ENCODE measurements around the gene TEAD3.

The TEAD3 gene

DNA sequence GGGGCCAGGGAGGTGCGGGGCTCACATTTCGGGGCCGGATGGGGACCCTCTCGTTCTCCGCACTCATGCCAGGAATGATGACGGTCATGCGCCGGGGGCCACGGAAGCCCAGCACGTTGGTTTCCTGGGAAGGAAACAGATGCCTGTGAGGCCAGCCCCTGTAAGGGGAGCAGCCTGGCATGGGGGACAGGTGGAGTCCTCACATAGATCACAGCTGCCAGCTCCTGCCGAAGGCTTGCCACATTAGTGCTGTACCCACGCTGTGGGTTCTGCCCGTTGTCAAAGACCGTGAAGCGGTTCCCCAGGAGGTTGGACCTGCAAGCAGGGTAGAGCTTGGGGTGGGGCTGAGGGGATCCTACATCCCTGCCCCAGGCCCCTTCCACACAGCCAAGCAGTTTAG lies 6.7 kb upstream of the TEAD3 start:
- no peak for ATAC-seq
- Mint-ChIP-seq H3K27ac (no peak overlapping the region), H3K36me3 (no peaks in the 10 kb centered on the region), H3K27me3 (peaks cover 68% of the 10 kb centered on the region), H3K9me3 (no peaks in the 10 kb centered on the region), H3K4me3 (no peak overlapping the region), H3K4me1 (peaks cover 4% of the 10 kb centered on the region)

DNA sequence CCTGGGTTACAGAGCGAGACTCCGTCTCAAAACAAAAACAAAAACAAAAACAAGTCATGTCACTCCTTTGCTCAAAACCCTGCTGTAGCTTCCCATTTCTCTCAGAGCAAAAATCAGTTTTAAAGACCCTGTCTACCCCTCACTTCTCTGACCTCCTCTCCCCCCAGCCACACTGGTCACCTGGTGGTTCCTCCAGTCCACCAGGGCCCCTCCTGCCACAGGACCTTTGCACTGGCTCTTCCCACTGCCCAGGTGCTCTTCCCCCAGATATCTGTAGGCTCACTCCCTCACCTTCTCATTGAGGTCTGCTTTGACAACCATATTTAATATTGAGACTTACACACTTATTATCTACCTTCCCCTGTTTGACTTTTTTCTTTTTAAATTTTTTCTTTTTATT lies 4.9 kb upstream of the TEAD3 start:
- no peak for ATAC-seq
- H3K4me1 Mint-ChIP-seq: peaks cover 12% of the 10 kb centered on the region
- H3K9me3 Mint-ChIP-seq: no peaks in the 10 kb centered on the region
- peaks cover 75% of the 10 kb centered on the region for H3K27me3 Mint-ChIP-seq
- H3K27ac Mint-ChIP-seq: no peak overlapping the region
- no peaks in the 10 kb centered on the region for H3K36me3 Mint-ChIP-seq
- no peak overlapping the region for H3K4me3 Mint-ChIP-seq

DNA sequence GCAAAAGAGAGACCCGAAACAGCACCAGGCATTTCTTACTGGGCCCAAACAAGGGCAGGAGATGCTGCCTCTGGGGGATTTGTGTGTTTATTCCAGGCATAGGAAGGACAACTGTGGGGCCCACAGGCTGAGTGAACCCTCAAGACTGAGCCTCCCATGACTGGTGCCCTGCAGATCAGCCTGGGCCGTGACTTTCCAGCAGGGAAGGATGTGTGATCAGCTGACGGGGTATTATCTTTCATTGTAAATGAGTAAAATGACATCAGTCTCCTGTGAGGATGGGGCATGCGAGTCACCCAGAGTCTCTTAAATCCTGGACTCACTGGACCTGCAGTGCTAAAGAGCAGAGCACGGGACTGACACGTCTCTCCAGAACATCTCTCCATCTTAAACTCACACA lies 3.9 kb upstream of the TEAD3 start:
- no peak for ATAC-seq
- Mint-ChIP-seq H3K9me3 (no peaks in the 10 kb centered on the region), H3K36me3 (no peaks in the 10 kb centered on the region), H3K27me3 (peaks cover 65% of the 10 kb centered on the region), H3K4me1 (peaks cover 12% of the 10 kb centered on the region), H3K4me3 (no peak overlapping the region), H3K27ac (no peak overlapping the region)

DNA sequence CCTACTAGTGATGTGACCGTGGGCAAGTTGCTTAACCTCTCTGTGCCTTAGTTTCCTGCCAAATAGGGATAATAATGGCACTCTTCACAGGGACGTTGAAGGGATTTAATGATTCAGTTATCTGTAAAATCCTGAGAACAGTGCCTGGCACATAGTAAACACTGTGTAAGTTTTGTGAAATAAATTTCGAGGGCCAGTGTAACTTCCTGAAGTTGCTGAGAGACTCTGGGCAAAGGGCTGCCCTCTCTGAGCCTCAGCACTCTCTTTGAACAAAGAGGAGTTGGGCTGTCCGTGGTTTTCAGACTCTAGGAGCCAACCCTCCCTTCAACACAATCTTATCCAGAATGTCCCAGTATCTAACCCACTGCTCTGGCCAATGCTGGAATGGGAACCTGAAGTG lies 2.5 kb upstream of the TEAD3 start:
- Mint-ChIP-seq H3K9me3 (no peaks in the 10 kb centered on the region), H3K36me3 (no peaks in the 10 kb centered on the region), H3K4me1 (peaks cover 20% of the 10 kb centered on the region), H3K4me3 (no peak overlapping the region), H3K27ac (no peak overlapping the region), H3K27me3 (peaks cover 71% of the 10 kb centered on the region)
- ATAC-seq: no peak

DNA sequence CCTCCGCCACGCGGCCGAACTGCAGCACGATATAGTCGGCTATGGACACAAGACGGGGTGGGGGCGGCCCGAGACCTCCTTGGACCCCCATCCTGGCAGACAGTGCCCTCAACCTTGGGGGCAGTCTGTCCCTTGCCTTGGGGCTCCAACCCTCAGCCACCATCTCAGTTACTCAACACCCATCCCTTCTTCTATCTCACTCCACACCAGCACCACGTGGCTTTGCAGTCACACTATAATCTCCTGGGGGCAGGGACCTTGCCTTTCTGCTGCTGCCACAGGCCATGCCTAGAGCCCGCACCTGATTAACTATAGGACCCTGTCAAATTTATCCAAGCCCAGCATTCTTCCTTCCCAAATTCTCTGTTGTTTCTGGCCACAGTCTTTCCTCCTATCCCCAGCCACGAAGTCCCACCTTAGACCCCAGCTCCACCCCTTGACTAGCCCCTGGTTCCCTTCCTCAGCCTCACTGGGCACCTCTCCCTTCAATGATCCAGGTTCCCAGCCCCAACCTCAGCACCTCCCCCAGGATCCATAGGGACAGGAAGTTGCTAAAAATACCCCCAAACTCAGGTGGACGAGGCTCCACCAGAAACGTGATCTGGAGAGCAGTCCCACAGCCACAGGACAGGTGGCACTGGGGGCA lies 1.7 kb upstream of the TEAD3 start:
- Mint-ChIP-seq H3K4me3 (peak overlapping the region; percentile 76), H3K27ac (peak overlapping the region; percentile 36), H3K36me3 (no peaks in the 10 kb centered on the region), H3K4me1 (peaks cover 27% of the 10 kb centered on the region), H3K9me3 (no peaks in the 10 kb centered on the region), H3K27me3 (peaks cover 75% of the 10 kb centered on the region)
- ATAC-seq: no peak

DNA sequence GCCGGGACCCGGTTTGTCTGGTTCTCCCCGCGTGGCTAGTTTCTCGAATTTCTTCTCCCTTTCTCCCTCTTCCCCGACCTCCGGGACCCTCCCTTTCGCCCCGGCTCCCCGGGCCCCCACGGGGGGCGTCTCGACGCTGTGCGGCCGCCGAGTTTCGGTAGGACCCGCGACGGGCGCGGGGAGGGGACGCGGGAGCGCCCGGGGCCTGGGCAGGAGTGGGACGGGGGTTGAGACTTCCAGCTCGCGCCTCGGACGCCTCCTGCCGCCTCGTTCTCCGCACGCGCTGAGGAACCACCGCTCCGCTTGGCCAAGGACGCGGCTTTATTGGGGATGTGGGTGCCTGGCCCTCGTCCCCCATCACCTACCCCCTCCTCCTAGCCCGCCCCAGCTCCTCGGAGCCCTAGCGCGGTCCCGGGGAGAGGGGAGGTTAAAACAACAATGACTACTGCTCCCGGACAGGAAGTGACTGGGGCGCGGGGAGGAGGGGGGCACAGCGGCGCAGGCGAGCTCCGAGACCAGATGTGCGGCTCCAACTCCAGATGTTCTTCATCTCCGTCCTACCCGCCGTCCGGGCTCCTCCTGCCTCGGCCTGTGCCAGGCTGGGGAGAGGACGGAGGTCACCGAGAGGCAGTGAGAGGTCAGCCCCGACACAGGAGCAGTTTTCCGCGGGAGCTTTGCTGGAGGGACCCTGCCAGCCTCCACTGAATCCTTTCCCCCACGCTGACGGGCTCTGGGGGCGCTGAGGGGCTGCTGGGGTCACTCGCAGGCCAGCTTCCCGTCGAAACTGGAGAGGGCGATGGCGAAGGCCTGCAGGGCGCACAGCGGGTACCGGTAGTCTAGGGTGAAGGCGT lies 917 bp upstream of the TEAD3 start:
- Mint-ChIP-seq H3K36me3 (no peaks in the 10 kb centered on the region), H3K27me3 (peaks cover 77% of the 10 kb centered on the region), H3K4me3 (peak overlapping the region; percentile 76), H3K27ac (peak overlapping the region; percentile 36), H3K9me3 (no peaks in the 10 kb centered on the region), H3K4me1 (peaks cover 33% of the 10 kb centered on the region)
- ATAC-seq: peak; percentile 37

DNA sequence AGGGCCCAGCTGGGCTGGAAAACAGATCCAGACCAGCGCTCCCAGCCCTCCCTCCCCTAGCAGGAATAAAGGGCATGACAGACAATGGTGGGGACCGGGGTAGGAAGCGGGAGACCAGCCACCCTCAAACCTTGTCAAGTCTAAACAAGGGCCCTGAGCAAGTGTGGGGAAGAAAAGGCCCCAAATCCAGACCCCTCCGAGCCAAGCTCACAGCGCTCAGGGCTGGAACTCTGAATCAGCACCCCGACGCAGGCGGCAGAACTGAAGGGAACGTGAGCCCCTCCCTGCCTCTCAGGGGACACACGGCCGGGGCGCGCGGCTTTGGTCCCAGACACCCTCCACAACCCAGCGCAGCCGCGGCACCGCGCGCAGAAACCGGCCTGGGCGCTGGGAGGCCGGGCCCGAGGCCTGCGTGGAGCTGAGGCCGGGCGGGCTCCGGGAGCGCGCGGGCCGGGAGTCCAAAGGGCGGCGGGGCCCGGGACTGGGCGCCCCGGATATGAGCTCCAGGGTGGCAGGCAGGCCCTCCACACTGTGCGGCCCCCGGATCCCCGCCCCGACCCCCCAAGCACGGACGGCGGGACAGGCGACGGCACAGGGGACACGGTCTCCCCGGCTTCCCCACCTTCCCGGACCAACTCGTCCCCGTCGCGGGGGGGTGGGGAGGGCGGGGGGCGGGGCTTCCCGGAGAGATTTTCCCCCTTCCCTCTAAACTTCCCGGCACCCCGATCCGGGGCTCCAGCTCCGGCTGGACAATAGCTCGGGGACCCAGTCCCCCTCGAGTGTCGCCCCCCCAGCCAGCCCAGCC lies 641 bp downstream of the TEAD3 start:
- Mint-ChIP-seq H3K36me3 (no peaks in the 10 kb centered on the region), H3K27me3 (peaks cover 68% of the 10 kb centered on the region), H3K4me3 (peak overlapping the region; percentile 52), H3K9me3 (no peaks in the 10 kb centered on the region), H3K4me1 (peaks cover 37% of the 10 kb centered on the region), H3K27ac (no peak overlapping the region)
- ATAC-seq: peak; percentile 9

DNA sequence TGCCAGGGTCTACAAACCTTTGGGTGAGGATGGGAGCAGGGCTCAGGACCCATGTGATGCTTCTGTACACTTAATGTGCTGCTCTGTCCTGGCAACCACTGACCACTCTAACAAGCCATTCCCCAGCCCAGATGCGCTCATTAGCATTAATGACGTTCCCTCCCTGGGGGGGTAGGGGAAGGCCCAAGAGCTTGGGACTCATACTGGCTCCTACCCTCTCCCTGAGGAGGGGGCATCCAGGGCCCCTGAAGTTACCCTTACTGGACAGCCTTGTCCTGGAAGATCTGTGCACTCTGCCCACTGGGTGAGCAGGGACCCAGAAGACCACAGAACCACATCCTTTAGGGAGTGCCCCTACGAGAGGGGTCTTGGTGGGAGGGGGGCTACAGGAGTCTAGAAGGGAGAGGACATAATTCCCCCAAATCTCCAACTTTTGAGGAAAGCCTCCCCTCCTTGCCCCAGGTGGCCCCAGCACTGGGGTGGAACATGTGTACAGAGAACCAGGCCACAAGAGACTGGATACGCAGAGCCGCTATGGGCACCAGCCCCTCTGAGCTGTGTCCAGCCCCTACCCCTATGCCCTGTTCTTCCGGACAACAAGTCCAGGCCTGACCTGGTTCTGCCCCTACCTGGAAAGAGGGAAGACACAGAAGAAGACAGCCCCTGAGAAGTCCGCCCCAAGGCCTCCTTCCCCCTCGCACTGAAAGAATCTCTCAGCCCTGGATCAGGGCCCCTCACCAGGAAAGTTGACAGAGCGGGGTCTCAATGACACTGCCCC lies 1.4 kb downstream of the TEAD3 start:
- H3K9me3 Mint-ChIP-seq: no peaks in the 10 kb centered on the region
- H3K27ac Mint-ChIP-seq: no peak overlapping the region
- peaks cover 37% of the 10 kb centered on the region for H3K4me1 Mint-ChIP-seq
- H3K27me3 Mint-ChIP-seq: peaks cover 60% of the 10 kb centered on the region
- ATAC-seq: no peak
- peak overlapping the region; percentile 35 for H3K4me3 Mint-ChIP-seq
- H3K36me3 Mint-ChIP-seq: no peaks in the 10 kb centered on the region

DNA sequence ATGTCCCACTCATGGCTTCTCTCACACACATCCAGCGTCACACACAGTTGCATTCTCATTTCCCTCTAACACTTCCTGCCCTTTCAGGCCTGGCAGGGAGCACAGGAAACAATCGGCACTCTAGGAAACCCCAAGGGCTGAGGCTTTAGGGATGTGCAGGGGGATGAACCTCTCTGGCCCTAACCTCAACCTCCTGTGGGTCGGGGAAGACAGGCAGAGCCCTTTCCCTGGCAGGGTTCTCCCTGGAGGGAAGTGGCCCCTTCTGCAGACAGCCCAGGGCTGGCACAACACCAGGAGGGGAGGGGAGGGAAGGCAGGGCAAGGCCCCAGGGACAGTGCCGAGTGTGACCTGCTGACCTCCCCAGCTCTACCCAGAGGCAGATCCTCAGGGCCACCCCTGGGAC lies 2.7 kb downstream of the TEAD3 start:
- Mint-ChIP-seq H3K27ac (no peak overlapping the region), H3K36me3 (no peaks in the 10 kb centered on the region), H3K4me3 (no peak overlapping the region), H3K4me1 (peaks cover 37% of the 10 kb centered on the region), H3K27me3 (peaks cover 47% of the 10 kb centered on the region), H3K9me3 (no peaks in the 10 kb centered on the region)
- ATAC-seq: no peak

DNA sequence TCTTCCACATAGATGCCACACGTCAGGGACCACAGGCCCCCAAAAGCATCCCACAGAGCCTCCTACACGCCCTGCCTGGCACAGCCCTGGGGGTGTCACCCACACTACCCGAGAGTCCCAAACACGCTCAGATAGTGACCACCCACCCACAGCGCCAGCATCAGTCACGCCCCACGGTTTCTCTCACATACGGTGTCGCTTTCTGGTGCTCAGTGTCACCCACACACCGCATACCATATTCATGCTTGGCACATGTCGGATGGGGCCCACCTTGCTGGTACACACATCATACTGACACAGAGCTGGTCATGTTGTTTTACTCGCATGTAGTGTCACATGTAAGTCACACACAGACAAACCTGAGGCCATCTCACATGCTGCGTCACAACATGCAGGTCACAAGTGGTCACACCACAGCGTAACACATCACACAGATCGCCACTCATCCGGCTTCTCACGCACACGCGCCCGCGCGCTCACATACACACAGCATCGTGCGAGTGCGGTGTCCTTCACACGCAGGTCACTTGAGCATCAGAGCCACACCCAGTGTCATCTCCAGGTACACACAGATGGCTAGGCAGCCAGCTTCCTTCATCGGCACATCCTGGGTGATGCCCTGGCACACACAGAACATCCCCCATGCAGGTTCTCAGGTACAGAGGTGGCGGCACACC lies 3.4 kb downstream of the TEAD3 start:
- ATAC-seq: no peak
- Mint-ChIP-seq H3K4me1 (peaks cover 32% of the 10 kb centered on the region), H3K27ac (no peak overlapping the region), H3K9me3 (no peaks in the 10 kb centered on the region), H3K4me3 (no peak overlapping the region), H3K27me3 (peaks cover 40% of the 10 kb centered on the region), H3K36me3 (no peaks in the 10 kb centered on the region)

DNA sequence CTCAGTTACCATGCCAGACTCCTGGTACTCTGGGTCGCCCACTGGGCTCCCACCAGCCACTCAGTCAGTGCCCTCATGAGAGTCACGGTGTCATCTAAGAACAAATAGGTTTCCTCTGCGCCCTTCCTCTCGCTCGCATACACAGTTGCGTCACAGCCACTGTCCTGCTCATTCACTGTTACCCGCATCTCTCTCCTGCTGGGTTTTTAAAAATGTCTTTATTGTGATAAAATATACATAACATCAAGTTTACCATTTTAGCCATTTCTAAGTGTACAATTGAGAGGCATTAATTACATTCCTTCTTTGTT lies 4.0 kb downstream of the TEAD3 start:
- Mint-ChIP-seq H3K27me3 (peaks cover 35% of the 10 kb centered on the region), H3K27ac (no peak overlapping the region), H3K4me1 (peaks cover 32% of the 10 kb centered on the region), H3K9me3 (no peaks in the 10 kb centered on the region), H3K4me3 (no peak overlapping the region), H3K36me3 (no peaks in the 10 kb centered on the region)
- ATAC-seq: no peak

DNA sequence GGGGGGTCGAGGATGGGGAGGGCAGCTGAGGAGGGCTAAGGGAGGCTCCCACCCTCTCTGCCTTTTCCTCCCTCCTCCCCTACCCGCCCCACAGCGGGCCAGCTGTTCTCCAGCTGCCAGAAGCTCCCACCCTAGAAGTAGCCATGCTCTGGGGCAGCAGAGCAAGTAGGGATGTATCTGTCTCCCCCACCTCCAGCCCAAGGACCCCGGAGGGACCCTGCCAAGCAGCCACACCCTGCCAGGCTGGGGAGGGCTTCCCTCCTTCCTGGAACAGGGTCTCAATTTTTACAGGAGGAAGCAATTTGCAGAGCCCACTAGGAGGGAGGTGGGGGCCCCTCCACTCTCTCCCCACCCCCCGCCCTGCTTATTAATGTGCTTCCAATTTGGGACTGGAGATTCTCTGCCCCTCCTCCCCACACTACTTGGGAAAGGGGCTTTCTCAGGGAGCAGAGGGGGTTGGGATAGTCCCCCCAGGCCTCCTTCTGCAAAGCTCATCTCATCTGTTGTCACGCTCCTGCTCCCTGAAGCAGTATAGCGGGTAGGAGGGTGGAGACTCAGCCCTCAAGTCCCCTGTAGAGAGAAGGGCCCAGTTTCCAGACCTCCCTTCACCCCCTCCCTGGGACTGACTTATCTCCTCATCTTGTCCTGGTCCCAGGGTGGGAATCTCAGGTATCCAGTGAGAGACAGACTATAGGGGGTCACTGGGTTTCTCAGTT lies 4.5 kb downstream of the TEAD3 start:
- peaks cover 32% of the 10 kb centered on the region for H3K27me3 Mint-ChIP-seq
- no peak for ATAC-seq
- H3K27ac Mint-ChIP-seq: no peak overlapping the region
- no peak overlapping the region for H3K4me3 Mint-ChIP-seq
- no peaks in the 10 kb centered on the region for H3K36me3 Mint-ChIP-seq
- H3K9me3 Mint-ChIP-seq: no peaks in the 10 kb centered on the region
- peaks cover 35% of the 10 kb centered on the region for H3K4me1 Mint-ChIP-seq

DNA sequence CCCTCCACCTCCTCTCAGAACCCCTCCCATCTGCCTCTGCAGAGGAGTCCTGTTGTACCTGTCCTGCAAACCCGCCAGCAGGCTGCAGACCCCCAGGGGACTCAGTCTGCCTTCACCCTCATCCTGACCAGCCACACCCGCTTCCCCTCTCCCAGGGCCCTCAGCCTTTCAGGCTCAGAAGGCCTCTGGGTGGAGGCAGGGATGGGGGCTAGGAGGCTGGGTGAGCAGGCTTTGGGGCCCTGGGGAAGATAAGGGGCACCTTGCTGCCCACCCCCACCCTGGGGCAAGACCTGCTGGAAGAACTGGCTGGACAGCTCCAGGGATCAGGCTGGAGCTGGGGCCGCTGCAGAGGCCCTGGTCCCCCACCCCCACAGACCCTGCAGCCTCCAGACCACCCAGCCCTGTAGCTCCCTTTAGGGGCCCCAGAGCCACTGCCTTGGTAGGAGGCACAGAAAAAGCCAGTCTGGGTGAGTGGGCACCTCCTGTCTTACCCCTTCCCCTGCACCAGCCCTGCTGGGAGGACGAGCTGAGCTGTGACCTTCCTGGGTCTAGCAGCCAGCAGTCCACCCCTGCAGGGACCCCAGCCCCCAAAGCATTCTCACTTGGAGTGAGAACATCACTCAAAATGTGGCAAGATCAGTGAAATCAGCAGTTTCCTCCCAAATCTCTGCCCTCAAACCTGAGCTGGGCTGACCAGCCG lies 5.2 kb downstream of the TEAD3 start:
- ATAC-seq: no peak
- Mint-ChIP-seq H3K36me3 (no peaks in the 10 kb centered on the region), H3K27me3 (peaks cover 32% of the 10 kb centered on the region), H3K4me1 (peaks cover 35% of the 10 kb centered on the region), H3K9me3 (no peaks in the 10 kb centered on the region), H3K27ac (no peak overlapping the region), H3K4me3 (no peak overlapping the region)
